Astrocyte of the hippocampus (primary cell): ENCODE data around the gene CDC45.

Source experiments
- DNase-seq: peaks from one replicate; pipeline ENCODE4 v3.0.0; 2011; ENCODE audit warnings: low read depth, low spot score

The CDC45 gene

DNA sequence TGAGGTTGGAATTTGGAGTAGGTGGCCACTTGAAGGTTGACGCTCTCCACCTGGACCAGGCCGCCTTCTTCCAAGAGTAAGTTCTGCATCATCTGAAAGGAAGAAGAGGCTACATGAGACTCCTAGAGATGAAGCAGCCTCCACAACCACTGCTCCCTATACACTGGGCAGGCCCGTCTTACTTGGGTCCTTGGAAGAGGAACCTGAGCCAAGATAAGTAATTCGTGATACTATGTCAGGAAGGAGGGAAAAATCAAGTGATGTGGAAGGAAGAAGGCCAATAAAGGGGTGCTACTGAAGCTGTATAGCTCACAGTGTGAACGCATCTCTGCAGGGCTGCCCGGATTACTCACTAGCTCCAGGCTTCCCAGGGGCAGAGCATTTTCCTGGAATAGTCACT, 11.8 kb upstream of the CDC45 start:
- no peak for DNase-seq

- no peak for DNase-seq
Observed at GRCh38 chr22:19469421-19469820, 10.3 kb upstream of the CDC45 start.

GRCh38 chr22:19470010-19470409, 9.7 kb upstream of the CDC45 start:
- no peak for DNase-seq

- DNase-seq = no peak
Observed at GRCh38 chr22:19471572-19471971, 8.1 kb upstream of the CDC45 start.

DNA sequence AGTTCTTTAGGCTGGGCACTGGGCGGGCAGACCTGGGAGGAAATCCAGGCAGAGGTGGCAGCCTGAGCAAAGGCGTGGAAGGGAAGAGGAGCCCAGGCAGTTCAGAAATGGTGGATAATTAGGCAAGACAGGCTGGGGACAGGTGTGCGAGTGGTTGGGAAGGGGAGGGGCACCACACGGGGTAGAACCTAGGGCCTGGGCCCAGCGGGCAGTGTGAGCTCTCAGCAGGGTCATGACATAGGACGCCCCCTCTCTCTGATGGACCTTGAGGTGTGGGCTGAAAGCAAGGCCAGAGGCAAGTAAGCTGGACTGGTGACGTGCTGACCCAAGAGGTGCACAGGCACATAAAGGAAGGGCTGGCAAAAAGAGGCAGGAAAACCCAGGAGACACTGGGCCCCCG, 7.5 kb upstream of the CDC45 start:
- DNase-seq = no peak

DNA sequence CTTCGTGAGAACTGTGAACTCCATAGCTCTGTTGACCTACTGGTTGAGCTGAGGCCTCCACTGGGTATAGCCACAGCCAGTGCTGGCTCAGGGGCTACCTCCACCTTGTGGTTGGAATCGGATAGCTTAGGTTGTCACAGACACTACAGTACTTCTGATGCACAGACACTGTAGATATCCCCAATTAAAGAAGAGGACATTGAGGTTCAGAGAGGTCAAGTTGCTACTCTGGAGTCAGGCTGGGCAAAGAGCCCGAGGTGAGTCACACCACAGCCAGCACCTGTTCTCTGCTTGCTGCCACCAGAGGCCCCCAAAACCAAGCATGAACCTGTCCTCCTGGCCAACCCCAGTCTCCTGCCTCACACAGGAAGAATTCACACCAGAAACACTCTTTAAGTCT, 6.1 kb upstream of the CDC45 start:
- no peak for DNase-seq

DNA sequence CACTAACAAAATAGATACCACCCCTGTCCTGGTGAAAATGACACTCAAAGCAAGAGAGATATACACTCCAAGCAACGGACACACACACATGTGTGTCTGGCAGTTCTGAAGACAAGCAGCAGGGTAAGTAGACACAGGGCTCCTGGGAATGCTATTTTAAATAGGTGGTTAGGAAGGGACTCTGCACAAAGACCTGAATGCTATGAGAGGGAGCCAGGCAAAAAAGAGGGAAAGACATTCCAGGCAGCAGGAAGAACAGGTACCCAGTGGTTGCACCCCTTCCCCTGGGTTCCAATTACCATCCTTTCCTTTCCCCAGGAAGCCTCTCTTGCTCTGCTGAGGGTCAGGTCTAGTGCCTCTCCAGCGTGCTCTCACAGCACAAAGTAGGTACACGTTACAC, 3.7 kb upstream of the CDC45 start:
- DNase-seq = no peak

DNA sequence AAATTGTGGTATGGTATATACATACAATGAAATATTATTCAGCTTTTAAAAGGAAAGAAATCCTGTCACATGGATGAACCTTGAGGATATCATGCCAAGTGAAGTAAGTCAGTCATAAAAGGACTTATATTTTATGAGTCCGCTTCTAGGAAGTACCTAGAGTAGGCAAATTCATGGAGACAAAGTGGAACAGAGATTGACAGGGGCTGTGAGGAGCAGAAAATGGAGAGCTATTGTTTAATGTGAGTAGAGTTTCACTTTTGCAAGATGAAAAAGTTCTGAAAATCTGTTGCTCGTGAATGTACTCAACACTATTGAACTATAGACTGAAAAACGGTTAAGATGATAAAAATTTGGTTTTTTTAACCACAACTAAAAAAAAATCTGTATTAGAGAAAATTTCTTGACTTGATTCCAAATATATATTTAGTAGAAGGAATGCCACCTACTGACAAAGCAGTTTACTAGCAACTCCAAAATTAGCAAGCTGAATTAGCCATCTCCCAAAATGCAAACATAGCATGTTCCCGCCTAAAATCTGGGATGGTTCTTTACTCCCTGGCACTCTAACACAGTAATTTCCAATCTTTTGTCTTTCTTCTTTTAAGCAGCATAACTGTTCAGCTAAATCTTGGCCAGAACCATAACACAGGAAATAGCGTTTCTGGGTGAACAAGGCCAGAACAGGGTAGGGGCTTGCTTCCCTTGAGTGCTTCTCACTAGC, 2.2 kb upstream of the CDC45 start:
- DNase-seq = no peak

DNA sequence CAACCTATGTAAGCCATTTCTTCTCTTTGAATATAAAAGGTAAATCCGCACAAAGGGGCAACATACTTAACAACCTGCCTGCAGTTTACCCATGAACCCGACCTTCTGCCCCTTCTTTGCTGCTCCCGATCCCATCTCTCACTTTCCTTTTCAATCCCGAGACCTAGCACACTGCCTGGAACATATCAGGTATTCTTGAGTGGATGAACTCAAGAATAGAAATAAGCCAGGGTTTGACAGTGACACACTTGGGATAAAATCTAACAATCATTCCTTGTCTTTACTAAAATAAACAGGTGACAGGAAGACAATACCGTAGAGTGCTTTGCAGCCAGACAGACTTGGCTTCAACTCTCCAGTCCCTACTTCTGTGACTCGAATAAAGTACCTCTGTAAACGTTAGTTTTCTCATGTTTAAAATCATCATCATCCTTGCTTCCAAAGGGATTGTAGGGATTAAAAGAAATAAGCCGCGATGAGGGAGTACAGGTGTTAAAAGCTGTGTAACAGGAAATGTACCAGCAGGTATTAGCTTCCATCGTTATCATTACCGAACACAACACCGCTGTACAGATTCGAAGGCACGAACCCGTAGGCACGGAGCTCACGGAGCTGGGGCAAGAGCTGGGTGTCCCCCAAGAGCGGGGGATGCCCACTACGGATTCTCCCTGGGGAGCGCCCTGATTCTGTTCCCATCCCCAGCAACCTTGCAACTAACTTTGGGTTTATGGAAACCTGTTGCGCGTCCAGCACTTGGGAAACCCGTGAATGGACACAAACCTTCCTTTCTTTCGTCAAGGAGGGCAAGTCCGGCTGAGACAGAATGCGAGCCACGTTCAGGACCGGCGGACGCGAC, 1.4 kb upstream of the CDC45 start:
- no peak for DNase-seq

DNA sequence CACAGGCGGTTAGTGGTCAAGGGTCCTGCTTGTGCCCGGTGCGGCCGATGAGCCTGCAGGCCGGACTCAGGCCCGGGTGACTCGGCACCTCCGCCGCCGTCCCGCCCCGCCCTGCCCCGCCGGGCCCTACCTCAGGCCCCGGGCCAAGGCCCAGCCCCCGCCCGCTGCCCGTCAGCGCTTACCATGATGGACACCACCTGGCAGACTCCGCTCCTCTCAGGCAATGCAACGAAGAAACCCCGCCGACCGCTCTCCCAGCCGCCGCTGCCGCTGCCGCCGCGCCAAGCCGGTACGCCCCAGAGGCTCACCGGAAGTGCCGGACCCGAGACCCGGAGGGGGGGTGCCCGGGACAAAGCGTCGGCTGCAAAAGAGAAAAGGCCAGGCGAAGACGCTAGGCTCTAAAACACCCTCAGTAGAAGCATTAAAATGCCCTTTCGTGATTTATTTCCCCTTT, 792 bp upstream of the CDC45 start, which contains the start of gene UFD1:
TSS of gene UFD1 (minus strand) at position 293 of the 454 bp plus-strand sequence. CDS start at position 185, 108 bp downstream.
- DNase-seq = peak; percentile 91

DNA sequence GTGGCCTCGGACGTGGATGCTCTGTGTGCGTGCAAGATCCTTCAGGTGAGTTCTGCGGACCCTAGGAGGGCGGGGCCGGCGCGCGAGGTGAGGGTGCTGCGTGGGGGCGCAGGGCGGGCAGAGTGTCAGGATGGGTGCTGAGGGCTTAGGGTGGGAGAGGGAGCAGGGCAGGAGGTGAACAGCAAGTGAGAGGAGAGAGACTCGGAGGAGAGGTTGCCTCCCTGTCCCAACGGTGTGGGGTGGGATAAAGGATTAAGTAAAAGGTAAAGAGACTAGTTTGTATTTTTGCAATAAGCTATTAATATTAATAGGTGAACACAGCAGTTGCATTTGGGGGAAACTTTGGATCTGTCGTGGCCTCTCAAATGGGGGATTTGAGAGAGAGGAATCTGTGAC, 451 bp downstream of the CDC45 start:
- DNase-seq = no peak

GRCh38 chr22:19480789-19481188, 1.1 kb downstream of the CDC45 start:
- no peak for DNase-seq

DNA sequence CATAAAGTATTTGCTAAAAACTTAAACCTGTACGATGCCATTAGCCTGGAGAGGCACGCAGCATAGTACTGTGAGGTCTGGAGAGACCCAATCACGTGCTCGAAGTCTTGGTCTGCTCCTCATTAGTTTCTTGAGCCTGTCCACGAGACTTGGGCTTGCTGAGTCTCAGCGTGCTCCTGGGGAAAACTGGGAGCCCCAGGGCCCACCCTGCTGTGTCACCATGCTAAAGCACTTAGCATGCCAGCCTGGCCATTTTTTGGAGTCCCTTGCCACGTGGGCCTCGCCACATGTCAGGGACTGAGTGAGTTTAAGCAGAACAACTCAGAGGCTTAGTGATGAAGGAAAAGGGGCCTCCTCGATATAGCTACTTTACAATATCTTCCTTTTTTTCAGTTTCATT, 2.6 kb downstream of the CDC45 start:
- DNase-seq = no peak

GRCh38 chr22:19483481-19484244, 3.9 kb downstream of the CDC45 start:
- DNase-seq = no peak

GRCh38 chr22:19488285-19488684, 8.6 kb downstream of the CDC45 start:
- DNase-seq = no peak

DNA sequence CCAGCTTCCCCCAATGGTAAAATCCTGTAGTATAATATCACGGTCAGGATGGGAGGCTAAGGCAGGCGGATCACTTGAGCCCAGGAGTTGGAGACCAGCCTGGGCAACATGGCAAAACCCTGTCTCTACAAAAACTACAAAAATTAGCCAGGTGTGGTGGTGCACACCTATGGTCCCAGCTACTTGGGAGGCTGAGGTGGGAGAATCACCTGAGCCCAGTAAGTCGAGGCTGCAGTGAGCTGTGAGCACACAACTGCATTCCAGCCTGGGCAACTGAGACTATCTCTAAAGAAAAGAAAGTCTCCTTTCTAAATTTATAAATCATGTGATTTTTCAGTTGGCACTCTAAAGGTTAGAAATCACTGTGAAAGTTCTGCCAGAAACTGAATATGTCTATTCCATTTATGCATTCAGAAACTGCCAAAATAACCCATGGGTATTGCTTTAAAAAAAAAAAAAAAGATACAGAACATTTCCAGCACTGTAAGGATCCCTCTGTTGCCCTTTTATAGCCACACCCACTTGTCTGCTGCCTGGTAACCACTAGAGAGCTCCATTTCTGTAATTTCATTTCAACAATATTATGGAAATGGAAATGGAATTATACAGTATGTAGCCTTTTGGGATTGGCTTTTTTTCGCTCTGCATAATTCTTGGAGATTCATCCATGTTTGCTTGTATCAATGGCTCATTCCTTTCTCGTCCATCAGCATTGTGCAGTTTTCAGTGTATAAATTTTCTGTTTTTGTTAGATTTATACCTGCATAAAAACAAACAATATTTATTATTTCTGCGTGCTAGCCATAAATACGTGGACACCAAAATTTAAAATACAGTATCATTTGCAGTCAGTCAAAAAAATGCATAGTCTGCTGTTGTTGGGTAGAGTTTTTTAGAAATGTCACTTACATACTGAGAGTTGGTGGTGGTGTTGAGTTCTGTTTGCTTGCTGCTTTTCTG, 9.4 kb downstream of the CDC45 start:
- no peak for DNase-seq

DNA sequence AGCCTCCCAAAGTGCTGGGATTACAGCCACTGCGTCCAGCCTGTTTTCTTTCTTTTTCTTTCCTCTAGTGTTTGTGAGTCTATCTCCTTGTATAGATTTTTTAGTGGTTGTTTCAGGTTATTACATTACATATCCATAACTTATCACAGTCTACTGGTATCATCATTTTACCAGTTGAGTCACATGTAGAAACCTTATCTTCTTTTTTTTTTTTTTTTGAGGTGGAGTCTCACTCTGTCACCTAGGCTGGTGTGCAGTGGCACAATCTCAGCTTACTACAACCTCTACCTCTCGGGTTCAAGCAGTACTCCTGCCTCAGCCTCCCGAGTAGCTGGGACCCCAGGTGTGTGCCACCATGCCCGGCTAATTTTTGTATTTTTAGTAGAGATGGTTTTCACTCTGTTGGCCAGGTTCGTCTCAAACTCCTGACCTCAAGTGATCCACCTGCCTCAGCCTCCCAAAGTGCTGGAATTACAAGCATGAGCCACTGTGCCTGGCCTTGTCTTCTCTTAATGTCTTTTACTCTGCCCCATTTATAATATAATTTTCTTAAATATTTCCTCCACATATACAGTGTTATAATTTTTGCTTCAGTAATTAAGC, 11.0 kb downstream of the CDC45 start:
- DNase-seq = no peak

GRCh38 chr22:19492504-19493174, 12.9 kb downstream of the CDC45 start:
- DNase-seq = no peak

GRCh38 chr22:19494001-19494560, 14.4 kb downstream of the CDC45 start:
- no peak for DNase-seq
